MM.1S (cell line): Measurements from ENCODE around the gene SPAG7.
A peak's percentile ranks its signal among the peaks of the same experiment; 100 is the strongest.

Experiments used
- DNase-seq: peaks from one replicate; pipeline ENCODE4 v3.0.0-alpha.2; 2015
- H2AFZ ChIP-seq: fragments of 300-600 bp; sonication (generic); 2 replicates; pipeline ENCODE4 v1.6.0; 2016; ENCODE audit warnings: antibody characterized with exemption, low read length
- H3F3A ChIP-seq: fragments of 300-600 bp; sonication (generic); 2 replicates; pipeline ENCODE4 v1.6.1; 2016; ENCODE audit warnings: mild to moderate bottlenecking, antibody characterized with exemption, low read length, moderate library complexity, mixed read lengths; ENCODE audit not compliant: insufficient read depth
- H3K27ac ChIP-seq: fragments of 300-600 bp; sonication (generic); 2 replicates; pipeline ENCODE4 v1.5.1; 2016; ENCODE audit warnings: mild to moderate bottlenecking, low read length
- H3K27me3 ChIP-seq: fragments of 300-600 bp; sonication (generic); replicated peaks from 2 replicates; pipeline ENCODE4 v1.6.0; 2016; ENCODE audit warnings: low read length; ENCODE audit not compliant: insufficient read depth
- H3K36me3 ChIP-seq: fragments of 300-600 bp; sonication (generic); replicated peaks from 2 replicates; pipeline ENCODE4 v1.6.1; 2016; ENCODE audit warnings: mild to moderate bottlenecking, low read length, mixed read lengths; ENCODE audit not compliant: insufficient read depth
- H3K4me1 ChIP-seq: fragments of 300-600 bp; sonication (generic); 2 replicates; pipeline ENCODE4 v1.6.1; 2016; ENCODE audit warnings: low read length, mixed read lengths
- H3K4me2 ChIP-seq: fragments of 300-600 bp; sonication (generic); 2 replicates; pipeline ENCODE4 v1.6.0; 2016; ENCODE audit warnings: low read depth, low read length
- H3K4me3 ChIP-seq: fragments of 300-600 bp; sonication (generic); 2 replicates; pipeline ENCODE4 v1.5.1; 2016; ENCODE audit warnings: low read length, mixed read lengths
- H3K79me2 ChIP-seq: fragments of 300-600 bp; sonication (generic); 2 replicates; pipeline ENCODE4 v1.6.1; 2016; ENCODE audit warnings: mixed run types, low read length, mixed read lengths
- H3K9ac ChIP-seq: fragments of 300-600 bp; sonication (generic); 2 replicates; pipeline ENCODE4 v1.6.1; 2016; ENCODE audit warnings: low read length, mixed read lengths
- H3K9me2 ChIP-seq: fragments of 300-600 bp; sonication (generic); replicated peaks from 2 replicates; pipeline ENCODE4 v1.6.1; 2016; ENCODE audit warnings: mild to moderate bottlenecking, low read length, mixed read lengths; ENCODE audit not compliant: insufficient read depth
- H3K9me3 ChIP-seq: fragments of 300-600 bp; sonication (generic); replicated peaks from 2 replicates; pipeline ENCODE4 v1.6.1; 2016; ENCODE audit warnings: mild to moderate bottlenecking, low read length, mixed read lengths; ENCODE audit not compliant: insufficient read depth
- H4K20me1 ChIP-seq: fragments of 300-600 bp; sonication (generic); 2 replicates; pipeline ENCODE4 v1.6.1; 2016; ENCODE audit warnings: mild to moderate bottlenecking, low read length, moderate library complexity, mixed read lengths; ENCODE audit not compliant: insufficient read depth
- EZH2 ChIP-seq: fragments of 300-600 bp; sonication (generic); optimal IDR thresholded peaks from 2 replicates; pipeline ENCODE3; 2017; ENCODE audit warnings: low read depth, mild to moderate bottlenecking, antibody characterized with exemption, low read length, mixed read lengths
- EZH2phosphoT487 ChIP-seq: fragments of 300-600 bp; sonication (generic); IDR thresholded peaks from 2 replicates; pipeline ENCODE4 v1.6.1; 2018; ENCODE audit warnings: antibody characterized with exemption, low read length
- TF ChIP-seq, protein P1 (sequence below): fragments of 300-600 bp; sonication (generic); IDR thresholded peaks from 2 replicates; pipeline ENCODE4 v1.5.1; 2016; ENCODE audit warnings: antibody characterized with exemption, low read length, mixed read lengths

The SPAG7 gene

DNA sequence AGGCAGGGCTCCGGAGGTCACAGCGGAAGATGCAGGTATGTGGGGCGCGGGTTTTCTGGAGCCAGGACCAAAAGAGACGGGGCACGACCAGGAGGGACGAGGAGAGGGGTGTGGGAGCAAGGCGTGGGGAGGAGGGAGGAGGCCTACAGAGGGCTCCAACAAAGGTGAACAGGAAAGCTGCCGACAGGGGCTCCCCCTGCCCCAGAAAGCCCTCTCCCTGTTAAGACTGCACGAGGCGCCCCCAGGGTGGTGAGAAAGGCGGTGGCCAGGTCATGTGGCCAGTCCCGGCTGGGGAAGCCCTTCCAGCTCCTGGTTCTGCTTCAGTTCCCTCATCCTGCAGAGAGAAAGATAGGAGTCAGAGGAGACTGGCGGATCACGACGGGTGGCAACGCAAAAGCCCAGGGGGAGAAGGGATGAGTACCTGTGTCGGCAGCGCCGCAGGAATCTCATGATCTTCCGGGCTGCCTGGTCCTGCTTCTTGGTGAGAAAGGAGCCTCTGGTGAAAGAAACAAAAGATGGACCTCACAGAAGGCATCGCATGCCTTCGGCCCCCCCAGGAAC is 949 bp upstream of the SPAG7 start:
- H3K4me2 ChIP-seq = peak overlapping the region; percentile 96
- TF ChIP-seq, protein P1, sequence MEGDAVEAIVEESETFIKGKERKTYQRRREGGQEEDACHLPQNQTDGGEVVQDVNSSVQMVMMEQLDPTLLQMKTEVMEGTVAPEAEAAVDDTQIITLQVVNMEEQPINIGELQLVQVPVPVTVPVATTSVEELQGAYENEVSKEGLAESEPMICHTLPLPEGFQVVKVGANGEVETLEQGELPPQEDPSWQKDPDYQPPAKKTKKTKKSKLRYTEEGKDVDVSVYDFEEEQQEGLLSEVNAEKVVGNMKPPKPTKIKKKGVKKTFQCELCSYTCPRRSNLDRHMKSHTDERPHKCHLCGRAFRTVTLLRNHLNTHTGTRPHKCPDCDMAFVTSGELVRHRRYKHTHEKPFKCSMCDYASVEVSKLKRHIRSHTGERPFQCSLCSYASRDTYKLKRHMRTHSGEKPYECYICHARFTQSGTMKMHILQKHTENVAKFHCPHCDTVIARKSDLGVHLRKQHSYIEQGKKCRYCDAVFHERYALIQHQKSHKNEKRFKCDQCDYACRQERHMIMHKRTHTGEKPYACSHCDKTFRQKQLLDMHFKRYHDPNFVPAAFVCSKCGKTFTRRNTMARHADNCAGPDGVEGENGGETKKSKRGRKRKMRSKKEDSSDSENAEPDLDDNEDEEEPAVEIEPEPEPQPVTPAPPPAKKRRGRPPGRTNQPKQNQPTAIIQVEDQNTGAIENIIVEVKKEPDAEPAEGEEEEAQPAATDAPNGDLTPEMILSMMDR = no peak
- no peak for TF ChIP-seq EZH2
- TF ChIP-seq EZH2phosphoT487 = no peak
- peak overlapping the region; percentile 76; the same call in 1 of the 2 replicates for H2AFZ ChIP-seq
- H3K36me3 ChIP-seq = no peaks in the 10 kb centered on the region
- H3K79me2 ChIP-seq = peaks cover 25% of the 10 kb centered on the region
- H3K27ac ChIP-seq = no peak overlapping the region
- H3K9ac ChIP-seq = peak overlapping the region; percentile 86; the same call in 1 of the 2 replicates
- peak overlapping the region; percentile 84 for H3K4me3 ChIP-seq
- H3K4me1 ChIP-seq = peaks cover 12% of the 10 kb centered on the region; the same call in 1 of the 2 replicates
- H3K9me2 ChIP-seq = no peaks in the 10 kb centered on the region
- H3K9me3 ChIP-seq = no peaks in the 10 kb centered on the region
- H4K20me1 ChIP-seq = no peaks in the 10 kb centered on the region
- H3F3A ChIP-seq = peaks cover 12% of the 10 kb centered on the region; the same call in 1 of the 2 replicates
- no peak for DNase-seq
- H3K27me3 ChIP-seq = no peaks in the 10 kb centered on the region

DNA sequence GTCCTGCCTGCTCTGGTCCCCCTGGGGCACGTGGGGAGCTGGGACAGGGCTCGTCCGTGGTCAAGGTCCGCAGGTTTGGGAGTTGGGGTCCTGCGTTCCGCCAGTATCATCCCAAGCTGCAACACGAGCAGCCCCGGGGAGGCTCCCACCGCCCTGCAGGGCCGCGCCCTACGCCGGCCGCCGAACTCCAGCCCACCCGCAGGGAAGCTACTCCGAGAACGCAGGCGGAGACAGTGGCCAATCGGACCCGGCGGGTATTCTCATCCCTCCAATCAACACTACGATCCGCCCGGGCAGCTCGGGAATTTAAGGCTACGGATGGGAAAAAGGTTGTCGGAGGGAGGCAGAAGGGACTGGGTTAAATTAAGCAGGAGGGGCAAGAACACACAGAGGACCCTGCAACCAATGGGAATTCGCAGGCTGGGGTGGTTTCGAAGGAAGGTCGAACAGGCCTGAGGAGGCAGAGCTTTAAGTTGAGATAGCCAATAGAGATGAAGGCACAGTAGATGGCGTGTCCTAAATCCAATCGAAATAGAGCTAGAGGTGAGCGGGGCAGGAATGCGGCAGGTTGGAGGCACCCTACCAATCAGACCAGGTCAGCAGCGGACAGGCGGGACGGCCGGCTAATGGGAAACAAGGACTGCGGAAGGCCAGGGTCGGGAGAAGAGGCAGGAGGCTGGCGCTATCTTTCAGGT is 626 bp downstream of the SPAG7 start:
- peak overlapping the region; percentile 84 for H3K4me3 ChIP-seq
- peak overlapping the region; percentile 86 for H3K9ac ChIP-seq
- no peaks in the 10 kb centered on the region for H3K36me3 ChIP-seq
- H3K79me2 ChIP-seq = peaks cover 25% of the 10 kb centered on the region
- peak; percentile 99 for DNase-seq
- H3K27me3 ChIP-seq = no peaks in the 10 kb centered on the region
- H3K9me3 ChIP-seq = no peaks in the 10 kb centered on the region
- H4K20me1 ChIP-seq = no peaks in the 10 kb centered on the region
- H2AFZ ChIP-seq = peak overlapping the region; percentile 65
- H3K4me1 ChIP-seq = peaks cover 12% of the 10 kb centered on the region; the same call in 1 of the 2 replicates
- TF ChIP-seq, protein P1 = no peak
- H3K27ac ChIP-seq = peak overlapping the region; percentile 84; the same call in 1 of the 2 replicates
- peaks cover 12% of the 10 kb centered on the region; the same call in 1 of the 2 replicates for H3F3A ChIP-seq
- no peaks in the 10 kb centered on the region for H3K9me2 ChIP-seq
- H3K4me2 ChIP-seq = peak overlapping the region; percentile 82

DNA sequence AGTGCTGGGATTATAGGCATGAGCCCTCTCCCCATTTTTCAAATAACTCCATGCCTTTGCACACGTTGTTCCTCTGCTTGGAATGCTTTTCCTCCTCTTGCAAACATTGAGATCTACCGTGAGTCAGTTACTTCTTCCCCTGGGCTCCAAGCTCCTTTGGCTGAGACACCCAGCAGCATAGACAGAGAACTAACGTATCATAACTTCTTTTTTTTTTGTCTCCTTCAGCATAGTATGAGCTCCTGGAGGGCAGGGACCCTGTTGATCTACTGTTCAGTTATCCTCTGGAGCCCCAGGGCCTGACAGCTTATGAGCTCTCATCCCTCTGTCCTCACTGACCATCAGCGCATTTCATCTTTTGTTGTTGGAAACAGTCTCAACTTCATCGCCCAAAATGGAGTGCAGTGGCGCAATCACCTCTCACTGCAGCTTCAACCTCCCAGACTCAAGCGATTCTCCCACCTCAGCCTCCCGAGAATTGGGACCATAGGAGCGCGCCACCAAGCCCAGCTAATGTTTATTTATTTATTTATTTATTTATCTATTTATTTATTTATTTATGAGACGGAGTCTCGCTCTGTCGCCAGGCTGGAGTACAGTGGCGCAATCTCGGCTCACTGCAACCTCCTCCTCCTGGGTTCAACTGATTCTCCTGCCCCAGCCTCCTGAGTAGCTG is 2.2 kb downstream of the SPAG7 start:
- no peaks in the 10 kb centered on the region for H3K36me3 ChIP-seq
- no peak for DNase-seq
- peaks cover 8% of the 10 kb centered on the region; the same call in 1 of the 2 replicates for H3F3A ChIP-seq
- H4K20me1 ChIP-seq = no peaks in the 10 kb centered on the region
- no peaks in the 10 kb centered on the region for H3K9me2 ChIP-seq
- no peak overlapping the region for H3K27ac ChIP-seq
- no peaks in the 10 kb centered on the region for H3K9me3 ChIP-seq
- no peak overlapping the region for H3K4me3 ChIP-seq
- H3K4me2 ChIP-seq = no peak overlapping the region
- H3K9ac ChIP-seq = no peak overlapping the region
- no peak overlapping the region for H2AFZ ChIP-seq
- H3K79me2 ChIP-seq = peaks cover 25% of the 10 kb centered on the region
- H3K4me1 ChIP-seq = peaks cover 12% of the 10 kb centered on the region; the same call in 1 of the 2 replicates
- no peaks in the 10 kb centered on the region for H3K27me3 ChIP-seq
- TF ChIP-seq EZH2phosphoT487 (no peak), EZH2 (no peak)
- TF ChIP-seq, protein P1 = no peak
